ENCODE measurements around the gene RALGDS. TPM values are rescaled to one million over a fixed set of nuclear protein-coding genes. Genes with fewer than 3 reads are reported as not detected.
A peak's percentile ranks its signal among the peaks of the same experiment; 100 is the strongest.

Gene RALGDS
- total and polyA plus RNA-seq, 2 experiments from 2014 or later, result 8.6 to 20.3 TPM

- Histone ChIP-seq H4K20me1 (replicated peaks; ENCODE audit: insufficient read depth) (no peaks in the 10 kb centered on the region), H3K4me2 (no peak overlapping the region), H2AFZ (no peak overlapping the region), H3K36me3 (ENCODE audit: insufficient read depth) (no peaks in the 10 kb centered on the region), H3K4me1 (ENCODE audit: insufficient read depth) (no peaks in the 10 kb centered on the region), H3K4me3 (no peak overlapping the region), H3K27ac (ENCODE audit: low read depth) (no peak overlapping the region), H3K9me2 (ENCODE audit: insufficient read depth) (no peaks in the 10 kb centered on the region), H3K79me2 (replicated peaks; ENCODE audit: insufficient read depth) (no peaks in the 10 kb centered on the region), H3K27me3 (ENCODE audit: insufficient read depth) (no peaks in the 10 kb centered on the region), H3F3A (replicated peaks; ENCODE audit: low read depth) (no peaks in the 10 kb centered on the region)
- Mint-ChIP-seq H3K27me3 (ENCODE audit: insufficient read depth, low read depth, poor library complexity) (no peaks in the 10 kb centered on the region), H3K36me3 (ENCODE audit: low read depth) (no peaks in the 10 kb centered on the region), H3K4me3 (no peak overlapping the region), H3K9me3 (no peaks in the 10 kb centered on the region; the same call in 2 of the 3 replicates), H3K27ac (no peak overlapping the region), H3K4me1 (no peaks in the 10 kb centered on the region)
- DNase-seq (ENCODE audit: low spot score), result peak; percentile 34
- peak; percentile 75 for ATAC-seq
- TF ChIP-seq NANOG (IDR thresholded peaks at IDR 0.05; ENCODE audit: borderline replicate concordance) (no peak), CREB1 (CRISPR knock-in tag; IDR thresholded peaks at IDR 0.05; ENCODE audit: low read depth) (no peak), ZNF114 (CRISPR knock-in tag; IDR thresholded peaks at IDR 0.05) (no peak), CTCF (conservative IDR thresholded peaks at IDR 0.05; ENCODE audit: low read depth in 2 of 2) (no peak)
Observed at GRCh38 chr9:133089271-133089671, 31.8 kb downstream of the RALGDS start.

GRCh38 chr9:133088756-133089155 lies 32.3 kb downstream of the RALGDS start:
- H3K27me3 ChIP-seq (ENCODE audit: insufficient read depth), result no peaks in the 10 kb centered on the region
- no peak overlapping the region for H2AFZ ChIP-seq
- H3K27ac ChIP-seq (ENCODE audit: low read depth), result no peak overlapping the region
- no peak overlapping the region for H3K4me2 ChIP-seq
- H3K4me1 ChIP-seq (ENCODE audit: insufficient read depth), result no peaks in the 10 kb centered on the region
- no peaks in the 10 kb centered on the region; the same call in 2 of the 3 replicates for H3K9me3 Mint-ChIP-seq
- H3K36me3 Mint-ChIP-seq (ENCODE audit: low read depth), result no peaks in the 10 kb centered on the region
- H3K79me2 ChIP-seq (replicated peaks; ENCODE audit: insufficient read depth), result no peaks in the 10 kb centered on the region
- H3K27me3 Mint-ChIP-seq (ENCODE audit: insufficient read depth, low read depth, poor library complexity), result no peaks in the 10 kb centered on the region
- no peaks in the 10 kb centered on the region for H4K20me1 ChIP-seq (replicated peaks; ENCODE audit: insufficient read depth)
- ATAC-seq (no peak), DNase-seq (ENCODE audit: low spot score) (no peak)
- H3K36me3 ChIP-seq (ENCODE audit: insufficient read depth), result no peaks in the 10 kb centered on the region
- H3K4me3 ChIP-seq, result no peak overlapping the region
- H3K9me2 ChIP-seq (ENCODE audit: insufficient read depth), result no peaks in the 10 kb centered on the region
- H3K4me1 Mint-ChIP-seq, result no peaks in the 10 kb centered on the region
- no peak overlapping the region for H3K27ac Mint-ChIP-seq
- H3K4me3 Mint-ChIP-seq, result no peak overlapping the region
- H3F3A ChIP-seq (replicated peaks; ENCODE audit: low read depth), result no peaks in the 10 kb centered on the region
- TF ChIP-seq JUNB (IDR thresholded peaks at IDR 0.05; ENCODE audit: unreplicated experiment), result no peak
- no peak for TF ChIP-seq CTCF (conservative IDR thresholded peaks at IDR 0.05; ENCODE audit: low read depth in 2 of 2)
- no peak for TF ChIP-seq ZNF331 (CRISPR knock-in tag; IDR thresholded peaks at IDR 0.05; ENCODE audit: low read depth)
- no peak for TF ChIP-seq POLR2AphosphoS5 (IDR thresholded peaks at IDR 0.05; ENCODE audit: low read depth)
- no peak for TF ChIP-seq NANOG (IDR thresholded peaks at IDR 0.05; ENCODE audit: borderline replicate concordance)
- TF ChIP-seq ZNF462 (CRISPR knock-in tag; IDR thresholded peaks at IDR 0.05), result no peak
- TF ChIP-seq EZH2phosphoT487 (IDR thresholded peaks at IDR 0.05; ENCODE audit: unreplicated experiment), result no peak
- no peak for TF ChIP-seq STAT1 (IDR thresholded peaks at IDR 0.05; ENCODE audit: unreplicated experiment)
- no peak for TF ChIP-seq ETS1 (IDR thresholded peaks at IDR 0.05)
